ENCODE results near the gene CASP9.
"Not testable (repeated sequence)": the region's sequence is repeated elsewhere in the genome, so short reads cannot be mapped to it uniquely, and the experiment has no call there.

CASP9 gene

DNA sequence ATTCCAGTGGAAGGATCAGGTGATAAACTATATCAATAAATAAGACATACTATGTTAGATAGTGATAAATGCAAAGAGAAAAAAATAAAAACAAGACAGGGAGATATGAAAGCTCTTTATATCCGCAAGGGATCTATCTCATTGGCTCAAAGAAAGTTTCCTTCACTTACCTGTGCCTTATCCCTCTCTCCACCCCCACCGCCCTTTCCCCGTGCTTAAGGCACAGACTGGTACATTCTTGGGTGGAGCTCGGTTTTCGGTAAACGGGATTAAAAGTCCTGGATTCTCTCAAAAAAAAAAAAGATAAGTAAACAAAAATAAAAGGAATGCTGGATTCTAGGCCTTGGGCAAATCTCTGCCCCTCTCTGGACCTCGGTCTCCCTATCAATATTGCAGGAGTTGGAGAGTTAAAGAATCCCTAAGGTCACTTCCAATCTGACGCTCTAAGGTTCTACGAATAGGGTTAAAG is 2.0 kb upstream of the CASP9 start:
- no peak for DNase-seq (ENCODE audit: low read depth, low spot score)

DNA sequence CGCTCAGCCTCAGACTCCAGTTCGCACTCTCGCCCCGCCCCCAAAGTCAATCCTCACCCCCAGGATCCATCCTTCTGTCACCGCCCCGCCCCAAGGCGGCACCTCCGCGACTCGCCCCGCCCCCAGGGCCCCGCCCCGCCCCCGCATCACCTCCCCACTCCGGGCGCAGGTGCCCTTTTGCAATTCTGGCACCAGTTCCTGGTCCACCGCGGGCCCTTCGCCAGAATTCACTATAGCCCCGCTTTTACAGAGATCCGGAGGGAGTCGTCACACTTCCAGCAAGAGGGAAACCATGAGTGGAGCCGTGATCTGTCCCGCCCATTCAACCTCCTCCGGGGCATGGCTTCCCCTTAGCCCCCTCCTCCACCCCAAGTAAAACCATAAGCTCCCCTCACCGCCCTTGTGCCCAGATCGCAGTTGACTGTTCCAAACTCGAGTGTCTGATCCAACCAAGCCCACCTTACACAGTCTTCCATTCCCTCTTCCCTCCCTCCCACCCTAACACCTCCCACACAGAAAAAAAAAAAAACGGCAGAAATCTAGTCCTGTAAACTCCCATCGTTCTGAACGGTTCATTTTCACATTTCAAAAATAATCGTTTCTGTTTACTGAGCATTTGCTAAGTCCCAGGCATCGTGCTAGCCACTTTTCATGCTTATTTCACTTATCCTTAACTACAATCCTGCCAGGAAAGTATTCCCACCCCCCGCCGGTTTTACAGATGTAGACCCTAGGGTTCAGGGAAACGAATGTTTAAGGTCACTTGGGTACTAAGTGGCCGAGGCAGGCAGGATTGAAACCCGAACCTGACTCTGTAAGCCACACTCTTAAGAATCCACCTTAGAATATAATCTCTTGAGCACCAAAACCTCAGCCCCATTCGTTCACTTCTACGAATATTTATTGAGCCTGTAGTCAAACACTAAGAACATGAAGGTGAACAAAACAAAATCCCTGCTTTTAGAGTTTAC is 1.3 kb upstream of the CASP9 start:
- peak; percentile 17 for DNase-seq (ENCODE audit: low read depth, low spot score)

DNA sequence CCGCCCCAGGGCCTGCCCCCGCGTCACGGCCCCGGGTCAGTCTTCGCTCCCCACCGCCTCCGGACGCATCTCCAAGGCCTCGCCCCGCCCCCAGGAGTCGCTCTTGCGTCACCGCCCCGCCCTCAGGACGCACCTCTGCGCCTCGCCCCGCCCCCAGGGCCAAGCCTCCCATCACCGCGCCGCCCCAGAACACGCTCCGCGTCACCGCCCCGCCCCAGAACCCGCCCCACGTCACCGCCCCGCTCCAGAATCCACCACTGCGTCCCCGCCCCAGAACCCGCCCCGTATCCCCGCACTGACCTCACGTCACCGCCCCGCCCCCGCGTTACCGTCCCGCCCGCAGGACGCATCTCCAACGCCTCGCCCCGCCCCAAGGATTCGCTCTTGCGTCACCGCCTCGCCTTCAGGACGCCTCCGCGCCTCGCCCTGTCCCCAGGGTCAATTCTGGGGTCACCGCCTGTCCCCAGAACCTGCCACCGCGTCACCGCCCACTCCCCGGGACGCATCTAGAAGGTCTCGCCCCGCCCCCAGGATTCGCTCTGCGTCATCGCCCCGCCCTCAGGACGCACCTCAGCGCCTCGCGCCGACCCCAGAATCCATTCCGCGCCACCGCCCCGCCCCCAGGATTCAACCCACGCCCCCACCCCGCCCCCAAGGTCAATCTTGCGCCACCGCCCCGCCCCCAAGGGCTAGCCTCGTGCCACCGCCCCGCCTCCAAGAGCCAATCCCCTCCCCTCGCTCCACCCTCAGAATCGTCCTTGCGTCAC is 451 bp upstream of the CASP9 start:
- DNase-seq (ENCODE audit: low read depth, low spot score), result peak; percentile 94

- peak; percentile 29 for DNase-seq (ENCODE audit: low read depth, low spot score)
Observed at GRCh38 chr1:15523104-15524020, 653 bp downstream of the CASP9 start.

- DNase-seq (ENCODE audit: low read depth, low spot score), result no peak
Observed at GRCh38 chr1:15522551-15522950, 1.5 kb downstream of the CASP9 start.

- DNase-seq (ENCODE audit: low read depth, low spot score), result not testable (repeated sequence)
Observed at GRCh38 chr1:15521206-15521906, 2.7 kb downstream of the CASP9 start.

DNA sequence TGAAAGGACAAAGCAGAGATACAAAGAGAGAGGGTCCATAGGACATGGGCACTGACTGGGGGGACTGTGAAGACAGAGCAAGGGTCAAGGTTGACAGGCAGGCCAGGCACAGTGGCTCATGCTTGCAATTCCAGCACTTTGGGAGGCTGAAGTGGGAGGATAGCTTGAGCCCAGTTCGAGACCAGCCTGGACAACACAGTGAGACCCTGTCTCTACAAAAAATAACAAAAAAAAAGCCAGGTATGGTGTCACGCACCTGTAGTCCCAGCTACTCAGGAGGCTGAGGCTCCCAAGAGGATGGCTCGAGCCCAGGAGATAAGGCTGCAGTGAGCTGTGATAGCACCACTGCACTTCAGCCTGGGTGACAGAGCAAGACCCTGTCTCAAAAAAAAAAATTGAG is 4.4 kb downstream of the CASP9 start:
- no peak for DNase-seq (ENCODE audit: low read depth, low spot score)

DNA sequence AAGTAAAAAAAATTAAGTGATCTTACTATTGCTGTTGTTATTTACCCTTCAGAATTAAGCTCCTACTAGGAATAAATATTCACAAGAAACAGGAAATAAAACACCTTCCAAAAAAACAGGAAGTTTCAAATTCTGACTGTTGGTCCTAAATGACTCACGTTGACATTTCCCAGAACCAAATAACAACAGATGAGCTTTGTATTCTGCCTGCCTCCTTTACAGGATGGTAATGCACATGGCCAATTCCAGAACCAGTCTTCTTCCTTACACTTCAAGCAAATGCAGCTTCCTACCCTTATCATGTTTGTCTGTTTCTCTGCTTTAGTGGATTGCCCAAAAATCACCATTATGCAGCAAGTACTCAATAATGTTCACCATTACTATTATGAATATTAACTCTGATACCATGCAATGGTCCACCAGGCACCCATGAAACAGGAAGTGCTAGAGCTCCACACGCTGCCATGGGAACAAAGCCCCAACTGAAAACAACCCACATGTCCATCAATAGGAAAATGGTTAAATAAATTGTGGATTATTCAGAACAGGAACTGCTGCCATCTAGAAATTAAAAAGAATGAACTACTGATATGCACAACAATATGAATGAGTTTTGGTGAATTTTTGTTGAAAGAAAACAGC is 8.9 kb downstream of the CASP9 start:
- DNase-seq (ENCODE audit: low read depth, low spot score), result no peak

DNA sequence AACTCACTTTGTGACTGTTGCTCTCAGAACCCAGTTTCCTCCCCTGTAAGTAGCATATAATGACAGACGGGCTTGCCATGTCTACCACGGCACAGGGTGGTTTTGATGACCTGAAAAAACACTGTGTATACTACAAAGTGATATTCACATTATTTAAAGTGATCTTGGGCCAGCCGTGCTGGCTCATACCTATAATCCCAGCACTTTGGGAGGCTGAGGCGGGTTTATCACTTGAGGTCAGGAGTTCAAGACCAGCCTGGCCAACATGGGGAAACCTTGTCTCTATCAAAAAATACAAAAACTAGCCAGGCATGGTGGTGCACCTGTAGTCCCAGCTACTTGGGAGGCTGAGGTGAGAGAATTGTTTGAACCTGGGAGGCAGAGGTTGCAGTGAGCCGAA is 9.5 kb downstream of the CASP9 start:
- DNase-seq (ENCODE audit: low read depth, low spot score), result not testable (repeated sequence)

- no peak for DNase-seq (ENCODE audit: low read depth, low spot score)
Observed at GRCh38 chr1:15513919-15514318, 10.1 kb downstream of the CASP9 start.

GRCh38 chr1:15513192-15513591 is 10.8 kb downstream of the CASP9 start:
- DNase-seq (ENCODE audit: low read depth, low spot score), result no peak

DNA sequence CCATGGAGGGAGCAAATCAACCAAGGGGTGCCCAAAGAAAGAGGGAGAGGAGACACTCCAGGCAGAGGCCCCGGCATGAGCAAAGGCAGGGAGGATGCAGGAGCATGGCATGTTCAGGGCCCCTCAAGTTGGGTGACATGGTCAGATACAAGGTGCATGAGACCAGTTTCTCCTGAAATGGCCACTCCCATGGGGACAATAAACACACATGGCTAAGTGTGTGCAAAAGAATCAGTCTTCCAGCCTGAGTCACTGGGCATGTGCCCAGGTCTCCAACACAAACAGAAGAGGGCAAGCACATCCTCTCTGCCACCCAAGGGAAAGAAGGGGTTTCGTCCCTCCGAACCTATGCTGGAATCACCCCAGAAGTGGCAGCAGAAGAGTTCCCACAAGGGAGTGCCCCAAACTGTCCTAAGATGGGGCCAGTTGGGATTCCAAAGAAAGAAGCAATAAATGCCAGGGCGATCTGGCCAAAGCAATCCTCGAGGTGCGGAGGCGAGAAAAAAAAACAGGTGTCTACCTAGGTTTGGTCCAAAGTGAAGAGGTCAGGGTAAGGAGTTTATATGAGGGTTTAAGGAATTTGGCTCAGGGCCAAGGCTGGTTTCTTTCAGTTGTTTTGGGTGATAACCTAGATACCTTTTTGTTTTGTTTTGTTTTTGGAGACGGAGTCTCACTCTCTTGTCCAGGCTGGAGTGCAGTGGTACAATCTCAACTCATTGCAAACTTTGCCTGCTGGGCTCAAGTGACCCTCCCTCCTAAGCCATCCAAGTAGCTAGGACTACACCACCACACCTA is 13.2 kb downstream of the CASP9 start:
- DNase-seq (ENCODE audit: low read depth, low spot score), result no peak

GRCh38 chr1:15509586-15509985 is 14.4 kb downstream of the CASP9 start:
- no peak for DNase-seq (ENCODE audit: low read depth, low spot score)

DNA sequence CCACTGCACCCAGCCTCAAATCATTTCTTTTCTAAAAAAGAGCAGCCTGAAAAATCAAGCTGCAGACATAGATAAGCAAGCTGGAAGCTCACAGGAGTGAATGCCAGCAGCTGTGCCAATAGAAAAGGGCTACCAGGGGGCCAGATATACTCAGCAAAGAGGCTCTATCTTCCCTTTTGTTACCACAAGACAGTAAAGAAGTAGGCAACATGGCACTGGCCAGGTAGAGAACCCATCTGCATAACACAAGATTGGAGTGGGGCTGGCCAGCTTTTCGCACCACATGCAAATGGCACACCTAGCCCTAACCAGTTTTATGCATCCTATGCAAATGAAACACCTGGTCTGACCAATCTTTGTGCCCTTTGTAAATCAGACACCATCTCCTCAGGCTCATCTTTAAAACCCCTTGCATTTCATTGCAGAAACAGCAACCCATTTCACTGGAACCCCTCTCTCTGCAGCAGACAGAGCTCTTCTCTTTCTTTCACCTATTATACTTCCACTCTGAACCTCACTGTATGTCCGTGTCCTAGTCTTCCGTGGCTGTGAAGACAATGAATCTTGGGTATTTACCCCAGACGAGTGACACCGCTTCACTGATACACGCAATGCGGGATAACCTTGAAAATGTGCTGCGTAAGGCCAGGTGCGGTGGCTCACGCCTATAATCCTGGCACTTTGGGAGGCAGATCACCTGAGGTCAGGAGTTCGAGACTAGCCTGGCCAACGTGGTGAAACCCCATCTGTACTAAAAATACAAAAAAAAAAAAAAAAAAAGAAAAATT is 15.1 kb downstream of the CASP9 start:
- DNase-seq (ENCODE audit: low read depth, low spot score), result no peak

DNA sequence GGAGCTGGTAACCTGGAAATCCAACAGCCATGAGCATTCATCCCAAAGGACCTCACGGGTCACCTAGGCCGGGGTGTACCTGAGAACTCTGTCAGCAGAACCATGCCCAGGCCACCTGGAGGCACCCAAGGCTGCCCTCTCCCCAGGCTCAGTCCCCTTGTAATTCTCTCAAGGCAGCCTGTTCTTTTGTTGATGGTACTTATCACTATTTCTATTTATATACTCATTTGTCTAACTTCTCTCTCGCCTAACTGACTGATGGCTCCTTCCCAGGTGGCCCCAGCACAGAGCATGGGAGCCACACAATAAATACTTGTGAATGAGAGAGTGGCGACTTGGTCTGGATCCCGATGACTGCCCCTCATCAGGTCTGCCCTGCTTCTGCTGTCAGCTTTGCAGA is 16.7 kb downstream of the CASP9 start:
- no peak for DNase-seq (ENCODE audit: low read depth, low spot score)

- DNase-seq (ENCODE audit: low read depth, low spot score), result no peak
Observed at GRCh38 chr1:15506831-15507230, 17.2 kb downstream of the CASP9 start.

GRCh38 chr1:15504436-15504835 is 19.6 kb downstream of the CASP9 start:
- DNase-seq (ENCODE audit: low read depth, low spot score), result no peak

DNA sequence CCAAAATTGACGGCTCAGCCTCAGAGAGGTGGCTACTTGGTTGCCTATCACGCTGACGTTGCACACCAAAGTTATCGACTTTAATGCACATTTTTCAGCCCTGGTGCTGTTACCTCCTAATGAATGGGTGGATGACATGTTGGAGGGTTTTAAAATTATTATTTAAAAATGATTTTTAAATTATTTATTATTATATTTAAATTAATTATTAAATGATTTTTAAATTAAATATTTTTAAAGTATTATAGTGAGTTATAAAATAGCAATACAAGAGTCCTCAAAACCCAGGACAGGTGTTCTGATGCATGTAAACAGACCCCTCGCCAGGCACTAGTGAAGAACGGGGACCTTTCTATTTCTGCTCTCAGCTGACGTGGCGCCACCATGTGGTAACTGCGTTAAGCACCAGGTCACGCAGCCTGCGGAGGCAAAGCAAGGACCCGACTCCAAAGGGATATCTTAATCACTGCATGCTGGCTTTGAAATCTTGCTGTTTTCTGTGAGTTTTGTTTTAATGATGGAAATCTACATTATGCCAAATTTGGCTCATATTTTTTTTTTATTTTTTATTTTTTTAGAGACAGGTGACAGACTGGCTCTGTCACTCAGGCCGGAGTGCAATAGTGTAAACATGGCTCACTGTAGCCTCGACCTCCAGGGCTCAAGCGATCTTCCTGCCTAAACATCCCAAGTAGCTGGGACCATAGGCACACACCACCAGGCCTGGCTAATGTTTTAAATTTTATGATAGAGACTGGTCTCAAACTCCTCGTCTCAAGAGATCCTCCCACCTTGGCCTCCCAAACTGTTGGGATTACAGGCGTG is 22.6 kb downstream of the CASP9 start:
- no peak for DNase-seq (ENCODE audit: low read depth, low spot score)
